HEK293 (cell line): ENCODE measurements around the gene LY6G5C.

Experiments used
- BCL11A ChIP-seq: fragments of 450-650 bp; formaldehyde crosslinking; IDR thresholded peaks from 2 replicates; pipeline ENCODE4 v1.5.1; 2016; ENCODE audit warnings: low read depth, missing biosample characterization, missing genetic modification characterization
- HIC1 ChIP-seq: fragments of 450-650 bp; formaldehyde crosslinking; IDR thresholded peaks from 2 replicates; pipeline ENCODE4 v1.5.1; 2016; ENCODE audit warnings: missing biosample characterization, missing genetic modification characterization
- IKZF3 ChIP-seq: fragments of 450-650 bp; IDR thresholded peaks from 2 replicates; pipeline ENCODE4 v1.5.0; 2018; ENCODE audit warnings: missing biosample characterization, mild to moderate bottlenecking, missing genetic modification characterization, moderate library complexity
- OVOL3 ChIP-seq: fragments of 450-650 bp; formaldehyde crosslinking; IDR thresholded peaks from 2 replicates; pipeline ENCODE4 v1.5.1; 2016; ENCODE audit warnings: missing biosample characterization, missing genetic modification characterization
- PRDM6 ChIP-seq: fragments of 450-650 bp; formaldehyde crosslinking; IDR thresholded peaks from 2 replicates; pipeline ENCODE4 v1.5.1; 2017; ENCODE audit warnings: missing biosample characterization, missing genetic modification characterization
- SETDB1 ChIP-seq: IDR thresholded peaks from one replicate; pipeline ENCODE4 v1.6.1; 2017; ENCODE audit warnings: mild to moderate bottlenecking, low read length, moderate library complexity, mixed read lengths; ENCODE audit not compliant: insufficient read length
- SP3 ChIP-seq: fragments of 450-650 bp; formaldehyde crosslinking; IDR thresholded peaks from 2 replicates; pipeline ENCODE4 v1.5.1; 2016; ENCODE audit warnings: missing biosample characterization, missing genetic modification characterization
- ZBTB48 ChIP-seq: fragments of 450-650 bp; formaldehyde crosslinking; IDR thresholded peaks from 2 replicates; pipeline ENCODE4 v1.5.1; 2016; ENCODE audit warnings: missing biosample characterization, missing genetic modification characterization
- ZBTB49 ChIP-seq: fragments of 450-650 bp; formaldehyde crosslinking; IDR thresholded peaks from 2 replicates; pipeline ENCODE4 v1.5.1; 2016; ENCODE audit warnings: missing biosample characterization, missing genetic modification characterization, low read depth
- ZBTB7A ChIP-seq: fragments of 450-650 bp; formaldehyde crosslinking; IDR thresholded peaks from 2 replicates; pipeline ENCODE4 v1.5.1; 2016; ENCODE audit warnings: low read depth, missing biosample characterization, missing genetic modification characterization
- ZBTB8A ChIP-seq: fragments of 450-650 bp; formaldehyde crosslinking; IDR thresholded peaks from 2 replicates; pipeline ENCODE4 v1.5.1; 2016; ENCODE audit warnings: missing biosample characterization, missing genetic modification characterization
- ZNF354C ChIP-seq: fragments of 450-650 bp; formaldehyde crosslinking; IDR thresholded peaks from 2 replicates; pipeline ENCODE4 v1.5.1; 2016; ENCODE audit warnings: missing biosample characterization, missing genetic modification characterization, low read depth, borderline replicate concordance
- ZNF366 ChIP-seq: fragments of 450-650 bp; formaldehyde crosslinking; conservative IDR thresholded peaks from 2 replicates; pipeline ENCODE4 v1.5.1; 2016; ENCODE audit warnings: missing biosample characterization, missing genetic modification characterization
- ZNF398 ChIP-seq: fragments of 450-650 bp; formaldehyde crosslinking; IDR thresholded peaks from 2 replicates; pipeline ENCODE4 v1.5.1; 2017; ENCODE audit warnings: missing biosample characterization, missing genetic modification characterization
- ZNF518A ChIP-seq: fragments of 450-650 bp; formaldehyde crosslinking; conservative IDR thresholded peaks from 2 replicates; pipeline ENCODE4 v1.5.1; 2016; ENCODE audit warnings: low read depth, missing biosample characterization, missing genetic modification characterization
- ZNF610 ChIP-seq: fragments of 450-650 bp; formaldehyde crosslinking; IDR thresholded peaks from 2 replicates; pipeline ENCODE4 v1.5.1; 2016; ENCODE audit warnings: missing biosample characterization, missing genetic modification characterization, borderline replicate concordance
- ZNF621 ChIP-seq: fragments of 450-650 bp; formaldehyde crosslinking; IDR thresholded peaks from 2 replicates; pipeline ENCODE4 v1.5.1; 2017; ENCODE audit warnings: missing biosample characterization, missing genetic modification characterization
- ZNF624 ChIP-seq: fragments of 450-650 bp; formaldehyde crosslinking; IDR thresholded peaks from 2 replicates; pipeline ENCODE4 v1.5.1; 2017; ENCODE audit warnings: missing biosample characterization, missing genetic modification characterization
- ZNF645 ChIP-seq: fragments of 450-650 bp; formaldehyde crosslinking; IDR thresholded peaks from 2 replicates; pipeline ENCODE4; 2016; ENCODE audit warnings: missing biosample characterization, missing genetic modification characterization
- ZNF747 ChIP-seq: fragments of 450-650 bp; formaldehyde crosslinking; IDR thresholded peaks from 2 replicates; pipeline ENCODE4 v1.5.1; 2016; ENCODE audit warnings: missing biosample characterization, missing genetic modification characterization
- ZNF76 ChIP-seq: fragments of 450-650 bp; formaldehyde crosslinking; IDR thresholded peaks from 2 replicates; pipeline ENCODE4; 2016; ENCODE audit warnings: low read depth, missing biosample characterization, missing genetic modification characterization, borderline replicate concordance
- ZNF776 ChIP-seq: fragments of 450-650 bp; formaldehyde crosslinking; IDR thresholded peaks from 2 replicates; pipeline ENCODE4 v1.5.0; 2017; ENCODE audit warnings: missing biosample characterization, missing genetic modification characterization, borderline replicate concordance
- ZNF777 ChIP-seq: fragments of 450-650 bp; formaldehyde crosslinking; IDR thresholded peaks from 2 replicates; pipeline ENCODE4 v1.5.1; 2017; ENCODE audit warnings: missing biosample characterization, missing genetic modification characterization, borderline replicate concordance

The LY6G5C gene

GRCh38 chr6:31665501-31666336 is 15.1 kb downstream of the LY6G5C start, which contains the start of gene CSNK2B (continued):
- TF ChIP-seq ZNF518A (peak; percentile 74; the same call in 1 of the 2 replicates), ZBTB48 (tag by site-specific recombination) (no peak; the same call in 1 of the 2 replicates), ZNF645 (tag by site-specific recombination) (no peak), SP3 (tag by site-specific recombination) (peak; percentile 99), ZBTB7A (no peak; the same call in 1 of the 2 replicates), ZBTB8A (peak; percentile 91), ZNF747 (no peak), ZNF398 (peak; percentile 80), ZNF621 (tag by site-specific recombination) (no peak), ZBTB49 (tag by site-specific recombination) (no peak), ZNF76 (tag by site-specific recombination) (peak; percentile 96), SETDB1 (no peak), ZNF777 (tag by site-specific recombination) (no peak), ZNF610 (tag by site-specific recombination) (peak; percentile 69; the same call in 1 of the 2 replicates), HIC1 (peak; percentile 42; the same call in 1 of the 2 replicates), ZNF366 (tag by site-specific recombination) (peak; percentile 40; the same call in 1 of the 2 replicates), ZNF776 (no peak), ZNF624 (tag by site-specific recombination) (no peak), ZNF354C (no peak), PRDM6 (tag by site-specific recombination) (no peak), IKZF3 (tag by site-specific recombination) (no peak; the same call in 1 of the 2 replicates), BCL11A (tag by site-specific recombination) (no peak), OVOL3 (peak; percentile 33; the same call in 1 of the 2 replicates)
